Activated T-helper 2 cell treated with anti-CD3 and anti-CD28 coated beads, Interferon-gamma antibody, Interleukin-2, Interleukin-4, amounts not matched to agents 10 μg/mL and 5 μg/mL and 100 μg/mL, durations not matched to agents 14 hours and 24 hours and 36 hours (primary cell): ENCODE results near the gene TMA7. TPM values are rescaled to one million over a fixed set of nuclear protein-coding genes. Genes with fewer than 3 reads are reported as not detected.

Source experiments
- DNase-seq: peaks from one replicate; pipeline ENCODE4 v3.0.0; 2021; ENCODE audit warnings: low spot score
- H3K27ac Mint-ChIP-seq: one replicate; pipeline ENCODE4 v1.8.0; 2021; ENCODE audit warnings: mixed read lengths
- H3K27me3 Mint-ChIP-seq: one replicate; pipeline ENCODE4 v1.8.0; 2021; ENCODE audit warnings: low read depth, mixed read lengths
- H3K36me3 Mint-ChIP-seq: one replicate; pipeline ENCODE4 v1.8.0; 2021; ENCODE audit warnings: low read depth, mixed read lengths
- H3K4me1 Mint-ChIP-seq: one replicate; pipeline ENCODE4 v1.8.0; 2021; ENCODE audit warnings: low read depth, mixed read lengths
- H3K4me3 Mint-ChIP-seq: one replicate; pipeline ENCODE4 v1.8.0; 2021; ENCODE audit warnings: low read depth, mild to moderate bottlenecking, moderate library complexity, mixed read lengths
- H3K9me3 Mint-ChIP-seq: one replicate; pipeline ENCODE4 v1.8.0; 2021; ENCODE audit warnings: mixed read lengths
- intact Hi-C: fragments of 100-400 bp; cut with micrococcal nuclease; formaldehyde crosslinking; loops from one replicate; pipeline ENCODE4 v1.15.1; 2023
- total RNA-seq: library from RNA; stranded (reverse); gene quantifications from 2 replicates; pipeline ENCODE4 v1.2.3, GENCODE V29; 2022

Gene TMA7
- total RNA-seq, 1 donor from 2014 or later: 289 TPM

GRCh38 chr3:48429317-48429959, 10.6 kb upstream of the TMA7 start:
- Mint-ChIP-seq H3K4me1 (peaks cover 4% of the 10 kb centered on the region), H3K27ac (no peak overlapping the region), H3K36me3 (peaks cover 21% of the 10 kb centered on the region), H3K27me3 (peaks cover 17% of the 10 kb centered on the region), H3K4me3 (peak overlapping the region; percentile 79), H3K9me3 (no peaks in the 10 kb centered on the region)
- intact Hi-C loops: no loop called here
- DNase-seq: peak; percentile 34

- H3K4me3 Mint-ChIP-seq: peak within 1 kb of the TSS; percentile 79
- peaks cover 17% of the 10 kb centered on the region for H3K27me3 Mint-ChIP-seq
- intact Hi-C loops: no loop called here
- peak within 1 kb of the TSS; percentile 46 for H3K27ac Mint-ChIP-seq
- H3K36me3 Mint-ChIP-seq: peaks cover 22% of the 10 kb centered on the region
- H3K9me3 Mint-ChIP-seq: no peaks in the 10 kb centered on the region
- no peak for DNase-seq
- H3K4me1 Mint-ChIP-seq: peaks cover 4% of the 10 kb centered on the region
Measured at GRCh38 chr3:48429960-48430707, 9.9 kb upstream of the TMA7 start, which contains the start of gene PLXNB1. PLXNB1 (minus strand) TSS chr3:48430086; CDS start chr3:48424611, 5,475 bp downstream.

- intact Hi-C loops: no loop called here
- H3K27me3 Mint-ChIP-seq: peaks cover 17% of the 10 kb centered on the region
Measured at GRCh38 chr3:48430708-48431101, 9.4 kb upstream of the TMA7 start.

GRCh38 chr3:48431224-48432029, 8.6 kb upstream of the TMA7 start:
- DNase-seq: no peak
- intact Hi-C loops: no loop called here
- Mint-ChIP-seq H3K4me1 (peaks cover 7% of the 10 kb centered on the region), H3K36me3 (peaks cover 22% of the 10 kb centered on the region), H3K27me3 (peaks cover 17% of the 10 kb centered on the region), H3K27ac (no peak overlapping the region), H3K4me3 (peak overlapping the region; percentile 79), H3K9me3 (no peaks in the 10 kb centered on the region)

More at GRCh38 chr3:48430708-48431101, 9.4 kb upstream of the TMA7 start:
- Mint-ChIP-seq H3K4me1 (peaks cover 7% of the 10 kb centered on the region), H3K9me3 (no peaks in the 10 kb centered on the region), H3K27ac (no peak overlapping the region), H3K36me3 (peaks cover 22% of the 10 kb centered on the region), H3K4me3 (peak overlapping the region; percentile 79)
- DNase-seq: no peak

- Mint-ChIP-seq H3K27me3 (peaks cover 8% of the 10 kb centered on the region), H3K4me1 (peaks cover 7% of the 10 kb centered on the region), H3K9me3 (no peaks in the 10 kb centered on the region), H3K4me3 (no peak overlapping the region), H3K27ac (no peak overlapping the region), H3K36me3 (peaks cover 22% of the 10 kb centered on the region)
- DNase-seq: no peak
- intact Hi-C loops: no loop called here
Measured at GRCh38 chr3:48432411-48433371, 7.4 kb upstream of the TMA7 start.

GRCh38 chr3:48433472-48434118, 6.5 kb upstream of the TMA7 start:
- Mint-ChIP-seq H3K27me3 (no peaks in the 10 kb centered on the region), H3K27ac (no peak overlapping the region), H3K36me3 (peaks cover 22% of the 10 kb centered on the region), H3K9me3 (no peaks in the 10 kb centered on the region), H3K4me3 (no peak overlapping the region), H3K4me1 (peaks cover 11% of the 10 kb centered on the region)
- intact Hi-C loops: no loop called here
- no peak for DNase-seq

- H3K36me3 Mint-ChIP-seq: peaks cover 22% of the 10 kb centered on the region
- no peak overlapping the region for H3K27ac Mint-ChIP-seq
- peaks cover 17% of the 10 kb centered on the region for H3K4me1 Mint-ChIP-seq
- no peak overlapping the region for H3K4me3 Mint-ChIP-seq
- DNase-seq: no peak
- intact Hi-C loops: loop anchor here (5.0 kb wide), 1 partner anchor 247 kb away; the partner anchor contains the start of gene CDC25A
- no peaks in the 10 kb centered on the region for H3K9me3 Mint-ChIP-seq
- H3K27me3 Mint-ChIP-seq: no peaks in the 10 kb centered on the region
Measured at GRCh38 chr3:48434591-48435222, 5.3 kb upstream of the TMA7 start.

- Mint-ChIP-seq H3K36me3 (peaks cover 27% of the 10 kb centered on the region), H3K4me1 (peaks cover 18% of the 10 kb centered on the region), H3K9me3 (no peaks in the 10 kb centered on the region), H3K27ac (no peak overlapping the region), H3K27me3 (no peaks in the 10 kb centered on the region), H3K4me3 (no peak overlapping the region)
- intact Hi-C loops: loop anchor here (5.0 kb wide), 1 partner anchor 248 kb away; the partner anchor contains the start of gene CDC25A
- no peak for DNase-seq
Measured at GRCh38 chr3:48435223-48435595, 4.8 kb upstream of the TMA7 start.

- intact Hi-C loops: loop anchor here (1.0 to 5.0 kb wide), 4 partner anchors 35 to 249 kb away; partner anchors contain the start of gene CDC25A
- H3K4me3 Mint-ChIP-seq: no peak overlapping the region
- no peaks in the 10 kb centered on the region for H3K27me3 Mint-ChIP-seq
- H3K27ac Mint-ChIP-seq: no peak overlapping the region
- peaks cover 30% of the 10 kb centered on the region for H3K36me3 Mint-ChIP-seq
- peak; percentile 81 for DNase-seq
- no peaks in the 10 kb centered on the region for H3K9me3 Mint-ChIP-seq
- peaks cover 18% of the 10 kb centered on the region for H3K4me1 Mint-ChIP-seq
Measured at GRCh38 chr3:48435774-48436476, 4.1 kb upstream of the TMA7 start.

- Mint-ChIP-seq H3K9me3 (no peaks in the 10 kb centered on the region), H3K27me3 (no peaks in the 10 kb centered on the region), H3K27ac (no peak overlapping the region), H3K36me3 (peaks cover 33% of the 10 kb centered on the region), H3K4me3 (no peak overlapping the region), H3K4me1 (peaks cover 19% of the 10 kb centered on the region)
- no peak for DNase-seq
- intact Hi-C loops: loop anchor here (1.0 to 5.0 kb wide), 4 partner anchors 35 to 249 kb away; partner anchors contain the start of gene CDC25A
Measured at GRCh38 chr3:48436477-48436787, 3.6 kb upstream of the TMA7 start.

GRCh38 chr3:48436855-48437254, 3.2 kb upstream of the TMA7 start:
- H3K4me3 Mint-ChIP-seq: no peak overlapping the region
- H3K36me3 Mint-ChIP-seq: peaks cover 34% of the 10 kb centered on the region
- H3K4me1 Mint-ChIP-seq: peaks cover 21% of the 10 kb centered on the region
- no peak overlapping the region for H3K27ac Mint-ChIP-seq
- no peak for DNase-seq
- intact Hi-C loops: loop anchor here (1.0 to 5.0 kb wide), 4 partner anchors 36 to 250 kb away; partner anchors contain the start of gene CDC25A
- H3K9me3 Mint-ChIP-seq: no peaks in the 10 kb centered on the region
- no peaks in the 10 kb centered on the region for H3K27me3 Mint-ChIP-seq
